NT2/D1 (cell line): Measurements from ENCODE around the gene REV3L.

Experiments
- SUZ12 ChIP-seq: IDR thresholded peaks from 2 replicates; pipeline ENCODE4 v1.6.1; 2011; ENCODE audit not compliant: insufficient read length, insufficient read depth; ENCODE audit errors: extremely low read depth
- YY1 ChIP-seq: IDR thresholded peaks from 2 replicates; pipeline ENCODE4 v1.6.1; 2011; ENCODE audit not compliant: insufficient read length, insufficient read depth
- ZNF274 ChIP-seq: IDR thresholded peaks from 2 replicates; pipeline ENCODE4 v1.6.1; 2011; ENCODE audit warnings: mild to moderate bottlenecking, low read depth, low read length

DNA sequence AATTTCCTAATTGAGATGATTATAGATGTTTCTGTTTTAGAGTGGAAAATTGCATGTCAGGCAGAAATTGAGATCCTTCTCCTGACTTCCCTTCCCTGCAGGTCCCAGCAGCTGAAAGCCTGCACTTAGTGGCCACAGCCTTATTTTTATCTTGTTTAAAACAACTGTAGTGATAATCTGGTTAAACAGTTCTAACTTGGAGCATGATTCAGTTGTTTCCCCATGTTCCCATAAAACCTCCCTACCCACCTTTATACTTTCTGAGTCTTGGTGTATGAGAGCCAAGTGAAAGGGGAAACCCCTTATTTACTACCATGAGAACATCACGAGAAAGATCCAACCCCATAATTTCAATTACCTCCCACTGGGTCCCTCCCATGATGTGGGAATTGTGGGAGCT is 200.5 kb downstream of the REV3L start:
- TF ChIP-seq SUZ12 (no peak), YY1 (no peak), ZNF274 (no peak)
